H1 (cell line): ENCODE measurements around the gene ACLY. TPM values are rescaled to one million over a fixed set of nuclear protein-coding genes. Genes with fewer than 3 reads are reported as not detected.

Source experiments
- CTCF ChIA-PET: fragments of 300-600 bp; sonication (Branson Sonifier 250); formaldehyde crosslinking; loops from one replicate; lab custom pipeline; 2021; ENCODE audit not compliant: partially characterized antibody; lab: Charles Lee
- POLR2A ChIA-PET: fragments of 300-600 bp; sonication (Branson Sonifier 250); formaldehyde crosslinking; loops from one replicate; lab custom pipeline; 2021; ENCODE audit warnings: inconsistent platforms; ENCODE audit not compliant: partially characterized antibody; lab: Charles Lee
- DNase-seq, 2 experiments: peaks; one replicate each; pipeline versions ENCODE4 v3.0.0 to v3.0.0-alpha.2; 2010 to 2022; ENCODE audit warnings: low spot score in 2 of 2, low read depth in 1 of 2, mixed read lengths in 1 of 2
- FAIRE-seq: peaks from 2 replicates; lab custom pipeline; 2011; peaks lifted over from hg19 to GRCh38; lab: Jason Lieb, UNC
- H2AFZ ChIP-seq: 2 replicates; pipeline ENCODE4 v1.8.1; 2012; ENCODE audit warnings: low read length, inconsistent platforms
- H2AK5ac ChIP-seq: 2 replicates; pipeline ENCODE4 v1.6.1; 2013; ENCODE audit warnings: low read depth, low read length
- H2BK120ac ChIP-seq: replicated peaks from 2 replicates; pipeline ENCODE3; 2013; ENCODE audit warnings: low read depth, low read length, inconsistent platforms
- H2BK12ac ChIP-seq: 2 replicates; pipeline ENCODE4 v1.6.1; 2013; ENCODE audit warnings: low read depth, low read length
- H2BK15ac ChIP-seq: 2 replicates; pipeline ENCODE4 v1.6.1; 2013; ENCODE audit warnings: low read length
- H2BK20ac ChIP-seq: 2 replicates; pipeline ENCODE4 v1.6.1; 2013; ENCODE audit warnings: low read length
- H2BK5ac ChIP-seq: 2 replicates; pipeline ENCODE4 v1.6.1; 2013; ENCODE audit warnings: low read depth, low read length
- H3K14ac ChIP-seq: 2 replicates; pipeline ENCODE4 v1.6.1; 2013; ENCODE audit warnings: inconsistent platforms; ENCODE audit not compliant: insufficient read length
- H3K18ac ChIP-seq: 2 replicates; pipeline ENCODE4 v1.6.1; 2013; ENCODE audit warnings: low read length; ENCODE audit errors: extremely low read depth
- H3K23ac ChIP-seq: 2 replicates; pipeline ENCODE4 v1.6.1; 2013; ENCODE audit warnings: inconsistent platforms; ENCODE audit not compliant: insufficient read length
- H3K23me2 ChIP-seq: 2 replicates; pipeline ENCODE4 v1.6.1; 2013; ENCODE audit warnings: low read depth, low read length
- H3K27ac ChIP-seq: 2 replicates; pipeline ENCODE4 v1.6.1; 2011; ENCODE audit warnings: low read depth, low read length, inconsistent platforms
- H3K27me3 ChIP-seq, 4 experiments: replicated peaks in 1 of 4; 1 replicate in 1 of 4; 2 replicates in 3 of 4; pipeline versions ENCODE4 v1.6.1 to v1.8.1; 2011 to 2013; ENCODE audit warnings: low read length in 3 of 4, mild to moderate bottlenecking in 3 of 4, inconsistent platforms in 2 of 4, mixed read lengths in 2 of 4, moderate library complexity in 1 of 4; ENCODE audit not compliant: control insufficient read depth in 3 of 4, insufficient read depth in 3 of 4; ENCODE audit errors: extremely low read depth in 1 of 4
- H3K36me3 ChIP-seq, 4 experiments: 2 replicates each; pipeline versions ENCODE4 v1.6.1 to v1.8.1; 2011 to 2013; ENCODE audit warnings: mild to moderate bottlenecking in 4 of 4, low read length in 3 of 4, moderate library complexity in 2 of 4, control low read depth in 1 of 4, inconsistent platforms in 1 of 4; ENCODE audit not compliant: insufficient read depth in 4 of 4, control insufficient read depth in 2 of 4
- H3K4ac ChIP-seq: replicated peaks from 2 replicates; pipeline ENCODE3; 2013; ENCODE audit warnings: low read length, low read depth, mixed read lengths, inconsistent platforms; ENCODE audit not compliant: insufficient read length
- H3K4me1 ChIP-seq, 4 experiments: replicated peaks in 1 of 4; 1 replicate in 1 of 4; 2 replicates in 3 of 4; pipeline versions ENCODE4 v1.6.1 to v1.8.1; 2011 to 2013; ENCODE audit warnings: low read length in 3 of 4, inconsistent platforms in 2 of 4, mixed read lengths in 1 of 4; ENCODE audit not compliant: insufficient read depth in 4 of 4, control insufficient read depth in 3 of 4
- H3K4me2 ChIP-seq, 2 experiments: 2 replicates each; pipeline versions ENCODE4 v1.6.1 to v1.8.1; 2011 to 2013; ENCODE audit warnings: low read depth in 2 of 2, low read length in 2 of 2, control low read depth in 1 of 2, inconsistent platforms in 1 of 2, mild to moderate bottlenecking in 1 of 2; ENCODE audit not compliant: insufficient read depth in 1 of 2
- H3K4me3 ChIP-seq, 4 experiments: fragments of 200-600, 300-600 bp in 1 of 4; sonication (generic), shearing (Covaris generic), sonication (Bioruptor Twin) in 1 of 4; 2 replicates each; pipeline versions ENCODE4 v1.5.1 to v1.8.1; 2011 to 2016; ENCODE audit warnings: low read length in 4 of 4, low read depth in 3 of 4, control low read depth in 2 of 4, inconsistent platforms in 2 of 4, mild to moderate bottlenecking in 2 of 4, mixed read lengths in 1 of 4, moderate library complexity in 1 of 4; ENCODE audit not compliant: insufficient read depth in 2 of 4; ENCODE audit errors: extremely low read depth in 1 of 4
- H3K56ac ChIP-seq: replicated peaks from 2 replicates; pipeline ENCODE3; 2013; ENCODE audit warnings: low read depth, mild to moderate bottlenecking, mixed read lengths, low read length, inconsistent platforms; ENCODE audit not compliant: insufficient read length
- H3K79me1 ChIP-seq: 2 replicates; pipeline ENCODE4 v1.6.1; 2013; ENCODE audit warnings: low read depth, low read length, control low read depth
- H3K79me2 ChIP-seq, 2 experiments: 2 replicates each; pipeline versions ENCODE4 v1.6.1 to v1.8.1; 2012 to 2013; ENCODE audit warnings: low read length in 2 of 2, mild to moderate bottlenecking in 2 of 2, inconsistent platforms in 1 of 2; ENCODE audit not compliant: insufficient read depth in 2 of 2, control insufficient read depth in 1 of 2
- H3K9ac ChIP-seq, 4 experiments: replicated peaks in 1 of 4; 1 replicate in 1 of 4; 2 replicates in 3 of 4; pipeline versions ENCODE4 v1.6.1 to v1.8.1; 2011 to 2013; ENCODE audit warnings: low read depth in 3 of 4, low read length in 3 of 4, control low read depth in 2 of 4, mild to moderate bottlenecking in 2 of 4, moderate library complexity in 2 of 4, inconsistent platforms in 1 of 4; ENCODE audit errors: extremely low read depth in 1 of 4
- H3K9me3 ChIP-seq, 2 experiments: 2 replicates each; pipeline versions ENCODE4 v1.6.1 to v1.8.1; 2012 to 2013; ENCODE audit warnings: mild to moderate bottlenecking in 2 of 2, moderate library complexity in 2 of 2, control low read depth in 1 of 2, inconsistent platforms in 1 of 2, low read depth in 1 of 2, low read length in 1 of 2, mixed read lengths in 1 of 2; ENCODE audit not compliant: insufficient read depth in 2 of 2
- H4K20me1 ChIP-seq, 2 experiments: replicated peaks in 1 of 2; 2 replicates each; pipeline versions ENCODE3 to v1.8.1; 2011 to 2013; ENCODE audit warnings: inconsistent platforms in 2 of 2, low read length in 2 of 2, mild to moderate bottlenecking in 1 of 2; ENCODE audit not compliant: insufficient read depth in 2 of 2, control insufficient read depth in 1 of 2
- H4K5ac ChIP-seq: 2 replicates; pipeline ENCODE4 v1.6.1; 2013; ENCODE audit warnings: low read length, low read depth, mixed read lengths, inconsistent platforms; ENCODE audit not compliant: insufficient read length
- H4K8ac ChIP-seq: 2 replicates; pipeline ENCODE4 v1.8.0; 2013; ENCODE audit warnings: mild to moderate bottlenecking, moderate library complexity, low read length, inconsistent platforms; ENCODE audit not compliant: insufficient read depth; ENCODE audit errors: extremely low read depth
- H4K91ac ChIP-seq: replicated peaks from 2 replicates; pipeline ENCODE3; 2013; ENCODE audit warnings: low read length, mixed read lengths, inconsistent platforms; ENCODE audit not compliant: insufficient read length
- MAFK ChIP-seq: IDR thresholded peaks from 2 replicates; pipeline ENCODE4 v1.6.1; 2012; ENCODE audit warnings: low read depth, mild to moderate bottlenecking, improper control_type of control experiment, low read length
- MAX ChIP-seq: IDR thresholded peaks from 2 replicates; pipeline ENCODE4 v1.6.1; 2012; ENCODE audit warnings: inconsistent platforms
- SP1 ChIP-seq: IDR thresholded peaks from 2 replicates; pipeline ENCODE4 v1.6.1; 2011; ENCODE audit warnings: low read depth, low read length
- SUZ12 ChIP-seq: fragments of 200-600 bp; sonication (generic); IDR thresholded peaks from 2 replicates; pipeline ENCODE4 v1.6.1; 2012; ENCODE audit warnings: mild to moderate bottlenecking, inconsistent platforms, low read length, moderate library complexity, mixed read lengths
- WGBS, 2 experiments: shearing (Covaris generic) in 1 of 2; methylation state at CpG; one replicate each; pipeline versions ENCODE4 v1.1.6 to v1.1.7; 2013 to 2015; ENCODE audit warnings: low lambda C conversion rate in 2 of 2, mixed read lengths in 2 of 2, inconsistent platforms in 1 of 2, low coverage in 1 of 2, missing lambda C conversion rate in 1 of 2; ENCODE audit not compliant: insufficient replicate concordance in 2 of 2, insufficient coverage in 1 of 2, insufficient read length in 1 of 2; ENCODE audit errors: extremely low coverage in 1 of 2, missing lambda C conversion rate in 1 of 2; 5-methylcytosine and 5-hydroxymethylcytosine counted together
- polyA plus RNA-seq, 7 experiments: library from polyadenylated mRNA; depleted of rRNA in 3 of 7; stranded (reverse) in 5 of 7; unstranded in 2 of 7; fragments of >200 nt in 5 of 7; fragments of 200-250 nt in 2 of 7; gene quantifications; 1 replicate in 5 of 7; 2 replicates in 1 of 7; 4 replicates in 1 of 7; pipeline versions ENCODE4 v1.2.1 to v1.2.3, GENCODE V29; 2011 to 2013; ENCODE audit warnings: missing spikeins in 2 of 7, mixed read lengths in 2 of 7
- total RNA-seq: library from RNA; stranded (reverse); fragmentation: NEBNext Ultra II Directional; extraction: Animal tissue kit (Norgen Biotek cat#: 25700); gene quantifications from 2 replicates; pipeline ENCODE4 v1.2.1, GENCODE V29; 2021

ACLY gene
- total and polyA plus RNA-seq, 2 of the 8 experiments (the other 6 are each of a cell fraction or from before 2014, with no cell fraction given) = 167 to 393 TPM

GRCh38 chr17:41944943-41945342 is 26.2 kb upstream of the ACLY start:
- CTCF ChIA-PET = interaction anchor here (0.8 to 3.2 kb wide), 4 partner anchors 10 to 31 kb away, joined by 4 to 13 read pairs (median 6); no protein-coding TSS in a partner anchor
- 97% methylated on average over 3 of the region's 3 CpGs; no CpG with 5 or more reads in 1 of the 2 experiments for WGBS, 2 experiments
- Histone ChIP-seq H3K27me3 (no peaks in the 10 kb centered on the region), H3K9ac (no peak overlapping the region), H3K4ac (no peak overlapping the region), H2BK120ac (no peak overlapping the region), H2BK15ac (no peak overlapping the region), H3K14ac (no peak overlapping the region), H3K4me1 (no peaks in the 10 kb centered on the region), H3K23ac (no peak overlapping the region), H3K27ac (no peak overlapping the region), H2BK20ac (no peak overlapping the region), H3K36me3 (no peaks in the 10 kb centered on the region), H2AK5ac (no peak overlapping the region), H3K18ac (no peak overlapping the region), H4K5ac (no peak overlapping the region), H3K23me2 (no peaks in the 10 kb centered on the region), H3K79me1 (no peaks in the 10 kb centered on the region), H3K79me2 (no peaks in the 10 kb centered on the region), H4K20me1 (no peaks in the 10 kb centered on the region), H2BK5ac (no peak overlapping the region), H4K91ac (no peak overlapping the region), H2AFZ (no peak overlapping the region), H3K9me3 (no peaks in the 10 kb centered on the region), H2BK12ac (no peak overlapping the region), H4K8ac (no peak overlapping the region), H3K4me2 (no peak overlapping the region), H3K4me3 (no peak overlapping the region), H3K56ac (no peak overlapping the region)
- FAIRE-seq (no peak), DNase-seq (no peak)
- TF ChIP-seq MAFK (no peak), MAX (no peak), SP1 (no peak), SUZ12 (no peak)
- POLR2A ChIA-PET = interaction anchor here (0.6 to 1.7 kb wide), 6 partner anchors 8 to 173 kb away, joined by 3 to 5 read pairs (median 4); partner anchors contain the start of genes ACLY and ODAD4
